Measurements from ENCODE around the gene PACRG. TPM values are rescaled to one million over a fixed set of nuclear protein-coding genes. Genes with fewer than 3 reads are reported as not detected.

The PACRG gene
- total RNA-seq, 4 donors from 2014 or later: 0.29 to 1.6 (median 0.61) TPM

- Histone ChIP-seq H3K9me3 (no peaks in the 10 kb centered on the region), H3K36me3 (no peaks in the 10 kb centered on the region), H3K27ac (no peak overlapping the region), H3K4me1 (no peaks in the 10 kb centered on the region), H3K27me3 (no peaks in the 10 kb centered on the region), H3K4me3 (no peak overlapping the region)
- DNase-seq (no peak), ATAC-seq (no peak)
- in situ Hi-C loops (cut with MboI; ENCODE audit: low sequenced_read_pairs in 4 of 4): loop anchor here in 2 of 4 donors (25.0 kb wide), 2 partner anchors 1743 to 1768 kb away; no protein-coding TSS in a partner anchor
- intact Hi-C loops (cut with DNase I; ENCODE audit: low total_unique reads): no loop called here
- TF ChIP-seq POLR2A (IDR thresholded peaks at IDR 0.05) (no peak), CTCF (IDR thresholded peaks at IDR 0.05 in 4 of 5, conservative IDR thresholded peaks at IDR 0.05 in 1 of 5) (no peak)
These were observed 441.7 kb downstream of the PACRG start for GRCh38 chr6:163169521-163169920.

- Histone ChIP-seq H3K36me3 (no peaks in the 10 kb centered on the region), H3K4me3 (no peak overlapping the region), H3K27ac (no peak overlapping the region), H3K27me3 (no peaks in the 10 kb centered on the region), H3K4me1 (no peaks in the 10 kb centered on the region), H3K9me3 (no peaks in the 10 kb centered on the region)
- ATAC-seq (no peak), DNase-seq (no peak)
- TF ChIP-seq CTCF (IDR thresholded peaks at IDR 0.05 in 4 of 5, conservative IDR thresholded peaks at IDR 0.05 in 1 of 5) (peak; percentile 30 to 51 (median 41)), POLR2A (IDR thresholded peaks at IDR 0.05) (no peak)
- in situ Hi-C loops (cut with MboI; ENCODE audit: low sequenced_read_pairs in 4 of 4): loop anchor here (10.0 to 25.0 kb wide), 3 partner anchors 944 to 1767 kb away; no protein-coding TSS in a partner anchor
- intact Hi-C loops (cut with DNase I; ENCODE audit: low total_unique reads): no loop called here
These were observed 442.6 kb downstream of the PACRG start for GRCh38 chr6:163170294-163170883.

GRCh38 chr6:163173741-163174140 lies 446.0 kb downstream of the PACRG start:
- ATAC-seq (no peak), DNase-seq (no peak)
- in situ Hi-C loops (cut with MboI; ENCODE audit: low sequenced_read_pairs in 4 of 4): loop anchor here (10.0 to 25.0 kb wide), 3 partner anchors 941 to 1764 kb away; no protein-coding TSS in a partner anchor
- no peaks in the 10 kb centered on the region for H3K27me3 ChIP-seq
- no peak overlapping the region for H3K27ac ChIP-seq
- H3K4me1 ChIP-seq: peaks cover 7 to 8% of the 10 kb centered on the region in 2 donors
- intact Hi-C loops (cut with DNase I; ENCODE audit: low total_unique reads): no loop called here
- no peaks in the 10 kb centered on the region for H3K36me3 ChIP-seq
- TF ChIP-seq POLR2A (IDR thresholded peaks at IDR 0.05) (no peak), CTCF (IDR thresholded peaks at IDR 0.05 in 4 of 5, conservative IDR thresholded peaks at IDR 0.05 in 1 of 5) (no peak)
- H3K9me3 ChIP-seq: no peaks in the 10 kb centered on the region
- no peak overlapping the region for H3K4me3 ChIP-seq

- H3K27me3 ChIP-seq: no peaks in the 10 kb centered on the region
- no peak overlapping the region for H3K4me3 ChIP-seq
- ATAC-seq (no peak), DNase-seq (no peak)
- in situ Hi-C loops (cut with MboI; ENCODE audit: low sequenced_read_pairs in 4 of 4): loop anchor here in 3 of 4 donors (10.0 to 25.0 kb wide), 2 partner anchors 387 to 940 kb away; no protein-coding TSS in a partner anchor
- H3K27ac ChIP-seq: no peak overlapping the region
- intact Hi-C loops (cut with DNase I; ENCODE audit: low total_unique reads): no loop called here
- H3K9me3 ChIP-seq: no peaks in the 10 kb centered on the region
- H3K4me1 ChIP-seq: peaks cover 7 to 8% of the 10 kb centered on the region in 2 donors
- no peaks in the 10 kb centered on the region for H3K36me3 ChIP-seq
- TF ChIP-seq POLR2A (IDR thresholded peaks at IDR 0.05): no peak
- no peak for TF ChIP-seq CTCF (IDR thresholded peaks at IDR 0.05 in 4 of 5, conservative IDR thresholded peaks at IDR 0.05 in 1 of 5)
These were observed 447.5 kb downstream of the PACRG start for GRCh38 chr6:163175301-163175700.

Measured in gastrocnemius medialis (tissue), 4 donors.